22Rv1 (cell line): ENCODE results near the gene ARF1.

Experiments
- ZFX ChIP-seq: fragments of 450-650 bp; IDR thresholded peaks from 2 replicates; pipeline ENCODE4 v1.6.1; 2017; ENCODE audit warnings: antibody characterized with exemption, borderline replicate concordance
- TF ChIP-seq, protein P1 (sequence below): fragments of 450-650 bp; IDR thresholded peaks from 2 replicates; pipeline ENCODE4 v1.5.1; 2017; ENCODE audit warnings: mild to moderate bottlenecking

DNA sequence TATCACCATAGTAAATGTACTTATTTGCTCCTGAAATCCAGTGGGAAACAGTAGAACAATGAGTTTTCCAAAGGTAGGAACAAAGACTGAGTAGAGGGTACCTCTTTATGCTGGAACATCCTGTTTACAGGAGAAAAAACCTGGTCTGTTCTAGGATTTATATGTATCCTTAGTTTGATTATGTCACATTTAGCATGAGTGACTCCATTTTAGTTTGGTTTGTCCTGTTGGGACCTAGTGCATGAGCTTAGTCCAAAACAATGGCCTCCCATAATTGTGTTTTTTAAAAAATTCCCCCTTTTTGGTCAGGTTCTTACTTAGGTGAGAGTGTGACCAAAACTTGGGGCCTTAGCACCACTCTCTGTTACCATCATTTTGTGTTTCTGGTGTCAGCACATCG is 30.1 kb downstream of the ARF1 start:
- TF ChIP-seq, protein P1, sequence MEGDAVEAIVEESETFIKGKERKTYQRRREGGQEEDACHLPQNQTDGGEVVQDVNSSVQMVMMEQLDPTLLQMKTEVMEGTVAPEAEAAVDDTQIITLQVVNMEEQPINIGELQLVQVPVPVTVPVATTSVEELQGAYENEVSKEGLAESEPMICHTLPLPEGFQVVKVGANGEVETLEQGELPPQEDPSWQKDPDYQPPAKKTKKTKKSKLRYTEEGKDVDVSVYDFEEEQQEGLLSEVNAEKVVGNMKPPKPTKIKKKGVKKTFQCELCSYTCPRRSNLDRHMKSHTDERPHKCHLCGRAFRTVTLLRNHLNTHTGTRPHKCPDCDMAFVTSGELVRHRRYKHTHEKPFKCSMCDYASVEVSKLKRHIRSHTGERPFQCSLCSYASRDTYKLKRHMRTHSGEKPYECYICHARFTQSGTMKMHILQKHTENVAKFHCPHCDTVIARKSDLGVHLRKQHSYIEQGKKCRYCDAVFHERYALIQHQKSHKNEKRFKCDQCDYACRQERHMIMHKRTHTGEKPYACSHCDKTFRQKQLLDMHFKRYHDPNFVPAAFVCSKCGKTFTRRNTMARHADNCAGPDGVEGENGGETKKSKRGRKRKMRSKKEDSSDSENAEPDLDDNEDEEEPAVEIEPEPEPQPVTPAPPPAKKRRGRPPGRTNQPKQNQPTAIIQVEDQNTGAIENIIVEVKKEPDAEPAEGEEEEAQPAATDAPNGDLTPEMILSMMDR, result no peak
- no peak for TF ChIP-seq ZFX
